Transverse colon (tissue), 4 donors: ENCODE results near the gene CCDC43.
"Not testable (repeated sequence)": the region's sequence is repeated elsewhere in the genome, so short reads cannot be mapped to it uniquely, and the experiment has no call there.

ENCODE experiments used
- CTCF ChIP-seq, 5 experiments: fragments of 200-600 bp in 3 of 5; fragments of 450-650 bp in 2 of 5; sonication (generic) in 3 of 5; IDR thresholded peaks; 1 replicate in 2 of 5; 2 replicates in 3 of 5; pipeline ENCODE4 v1.5.1; 2016 to 2017; ENCODE audit warnings: antibody characterized with exemption in 5 of 5, inconsistent platforms in 3 of 5, mild to moderate bottlenecking in 2 of 5, moderate library complexity in 1 of 5
- EP300 ChIP-seq: sonication (generic); formaldehyde crosslinking; IDR thresholded peaks from one replicate; pipeline ENCODE4 v1.6.1; 2017; ENCODE audit warnings: antibody characterized with exemption, low read depth
- POLR2A ChIP-seq: fragments of 450-650 bp; IDR thresholded peaks from one replicate; pipeline ENCODE4 v1.6.1; 2016; ENCODE audit warnings: antibody characterized with exemption, mild to moderate bottlenecking, moderate library complexity
- POLR2AphosphoS5 ChIP-seq, 3 donors: sonication (generic); formaldehyde crosslinking; IDR thresholded peaks; one replicate each; pipeline ENCODE4 v1.6.1; 2016; ENCODE audit warnings: antibody characterized with exemption in 3 of 3

GRCh38 chr17:44683303-44683702 lies 6.3 kb downstream of the CCDC43 start:
- not testable (repeated sequence) for TF ChIP-seq CTCF (IDR thresholded peaks at IDR 0.05); POLR2A; EP300; POLR2AphosphoS5 (IDR thresholded peaks at IDR 0.05)
